Body of pancreas (tissue), 4 donors: ENCODE measurements around the gene EFCAB6.

Experiments
- POLR2A ChIP-seq, 3 donors: fragments of 450-650 bp; IDR thresholded peaks; one replicate each; pipeline ENCODE4 v1.6.1; 2016; ENCODE audit warnings: antibody characterized with exemption in 3 of 3, mild to moderate bottlenecking in 2 of 3
- TF ChIP-seq, protein P1 (sequence below), 7 experiments: fragments of 450-650 bp in 4 of 7; fragments of 200-600 bp in 3 of 7; sonication (generic) in 3 of 7; IDR thresholded peaks; one replicate each; pipeline ENCODE4 v1.5.1; 2016 to 2019; ENCODE audit warnings: antibody characterized with exemption in 7 of 7

DNA sequence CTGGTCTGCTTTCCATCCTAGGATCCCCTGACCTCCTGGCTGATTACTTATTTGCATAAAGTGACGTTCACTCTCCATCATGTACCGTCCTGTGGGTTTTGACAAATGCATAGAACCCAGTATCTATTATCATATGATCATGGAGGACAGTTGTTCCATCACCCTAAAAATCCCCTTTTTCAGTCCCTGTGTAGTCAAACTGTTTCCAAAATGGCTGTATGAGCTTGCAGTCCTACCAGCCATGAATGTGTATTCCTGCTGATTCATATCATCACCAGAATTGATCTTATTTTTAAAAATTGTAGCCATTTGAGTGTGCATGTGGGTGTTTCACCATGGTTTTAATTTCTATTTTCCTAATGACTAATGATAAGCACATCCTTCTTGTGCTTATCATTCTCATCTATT, 291.5 kb downstream of the EFCAB6 start:
- TF ChIP-seq, protein P1, sequence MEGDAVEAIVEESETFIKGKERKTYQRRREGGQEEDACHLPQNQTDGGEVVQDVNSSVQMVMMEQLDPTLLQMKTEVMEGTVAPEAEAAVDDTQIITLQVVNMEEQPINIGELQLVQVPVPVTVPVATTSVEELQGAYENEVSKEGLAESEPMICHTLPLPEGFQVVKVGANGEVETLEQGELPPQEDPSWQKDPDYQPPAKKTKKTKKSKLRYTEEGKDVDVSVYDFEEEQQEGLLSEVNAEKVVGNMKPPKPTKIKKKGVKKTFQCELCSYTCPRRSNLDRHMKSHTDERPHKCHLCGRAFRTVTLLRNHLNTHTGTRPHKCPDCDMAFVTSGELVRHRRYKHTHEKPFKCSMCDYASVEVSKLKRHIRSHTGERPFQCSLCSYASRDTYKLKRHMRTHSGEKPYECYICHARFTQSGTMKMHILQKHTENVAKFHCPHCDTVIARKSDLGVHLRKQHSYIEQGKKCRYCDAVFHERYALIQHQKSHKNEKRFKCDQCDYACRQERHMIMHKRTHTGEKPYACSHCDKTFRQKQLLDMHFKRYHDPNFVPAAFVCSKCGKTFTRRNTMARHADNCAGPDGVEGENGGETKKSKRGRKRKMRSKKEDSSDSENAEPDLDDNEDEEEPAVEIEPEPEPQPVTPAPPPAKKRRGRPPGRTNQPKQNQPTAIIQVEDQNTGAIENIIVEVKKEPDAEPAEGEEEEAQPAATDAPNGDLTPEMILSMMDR (IDR thresholded peaks at IDR 0.05) = no peak
- no peak for TF ChIP-seq POLR2A (IDR thresholded peaks at IDR 0.05)
